Activated CD4-positive, CD25-positive, alpha-beta regulatory T cell treated with anti-CD3 and anti-CD28 coated beads, Interleukin-2, amount 50 U/mL, for 72 hours (primary cell): ENCODE data around the gene TMEM120B.
"Not testable (repeated sequence)": the region's sequence is repeated elsewhere in the genome, so short reads cannot be mapped to it uniquely, and the experiment has no call there.

Experiments
- DNase-seq: peaks from one replicate; pipeline ENCODE4 v3.0.0; 2021

Gene TMEM120B

DNA sequence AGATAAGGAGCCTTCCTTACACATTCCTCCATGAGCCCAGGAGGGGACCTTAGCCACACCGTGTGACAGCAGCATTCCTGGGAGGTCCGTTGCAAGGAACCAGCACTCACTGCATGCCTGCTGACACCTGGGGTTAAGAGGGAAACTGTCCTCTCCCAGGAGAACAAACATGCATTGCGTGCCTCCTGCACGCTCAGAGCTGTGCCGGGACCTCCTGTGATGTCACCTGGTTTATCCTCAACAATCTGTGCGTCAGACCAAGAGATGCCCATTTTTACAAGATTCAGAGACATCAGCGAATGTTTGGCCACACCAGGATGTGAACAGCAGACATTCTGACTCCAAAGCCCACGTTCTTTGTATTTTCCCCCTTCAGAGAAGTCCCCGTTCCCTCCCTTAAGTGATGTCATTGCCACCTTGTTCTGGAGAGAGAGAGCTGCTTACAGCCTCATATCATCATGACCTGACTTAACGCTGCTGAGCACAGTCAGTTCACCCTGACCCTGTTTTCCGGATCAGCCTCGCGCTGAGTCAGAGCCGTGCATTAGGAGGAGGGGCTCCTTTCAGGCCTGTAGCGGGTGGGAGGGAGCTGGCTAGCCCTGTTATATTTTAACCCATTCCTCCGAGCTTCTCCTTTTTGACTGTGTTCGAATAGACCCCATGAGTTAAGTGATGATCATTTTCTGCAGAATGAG is 36.2 kb downstream of the TMEM120B start:
- no peak for DNase-seq

DNA sequence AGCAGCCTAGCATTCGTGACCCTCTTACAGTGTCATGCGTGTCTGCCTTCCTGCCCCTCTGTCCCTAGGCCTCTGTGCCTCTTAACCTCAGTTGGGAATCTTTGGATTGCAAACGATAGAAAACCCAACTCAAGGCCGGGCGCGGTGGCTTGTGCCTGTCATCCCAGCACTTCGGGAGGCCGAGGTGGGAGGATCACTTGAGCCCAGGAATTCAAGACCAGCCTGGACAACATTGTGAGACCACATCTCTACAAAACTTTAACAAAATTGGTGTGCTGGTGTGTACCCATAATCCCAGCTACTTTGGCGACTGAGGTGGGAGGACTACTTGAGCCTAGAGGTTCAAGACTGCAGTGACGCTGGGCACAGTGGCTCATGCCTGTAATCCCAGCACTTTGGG is 36.7 kb downstream of the TMEM120B start:
- DNase-seq: no peak

DNA sequence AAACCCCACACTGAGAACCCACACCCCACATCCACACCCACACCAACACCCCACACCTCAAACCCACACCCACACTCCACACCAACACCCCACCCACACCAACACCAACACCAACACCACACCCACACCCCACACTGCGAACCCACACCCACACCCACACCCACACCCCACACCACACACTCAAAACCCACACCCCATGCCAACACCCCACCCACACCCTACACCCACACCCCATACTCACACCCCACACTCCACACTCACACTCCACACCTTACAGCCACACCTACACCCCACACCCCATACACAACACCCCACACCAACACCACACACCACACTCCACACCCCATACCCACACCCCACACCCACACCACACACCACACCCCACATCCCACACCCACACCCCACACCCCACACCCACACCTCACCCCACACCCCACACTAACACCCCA is 38.0 kb downstream of the TMEM120B start:
- DNase-seq: no peak

DNA sequence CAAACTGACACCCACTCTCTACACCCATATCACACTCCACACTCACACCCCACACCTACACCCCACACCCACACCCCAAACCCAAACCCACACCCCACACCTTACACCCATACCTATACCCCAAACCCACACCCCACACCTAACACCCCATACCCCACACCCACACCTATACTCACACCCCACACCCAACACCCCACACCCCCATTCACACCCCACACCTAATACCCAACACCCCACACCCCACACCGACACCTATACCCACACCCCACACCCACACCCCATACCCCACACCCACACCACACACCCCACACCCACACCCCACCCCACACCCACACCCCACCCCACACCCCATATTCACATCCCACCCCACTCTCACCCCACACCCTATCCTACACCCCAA is 38.5 kb downstream of the TMEM120B start:
- DNase-seq: no peak

DNA sequence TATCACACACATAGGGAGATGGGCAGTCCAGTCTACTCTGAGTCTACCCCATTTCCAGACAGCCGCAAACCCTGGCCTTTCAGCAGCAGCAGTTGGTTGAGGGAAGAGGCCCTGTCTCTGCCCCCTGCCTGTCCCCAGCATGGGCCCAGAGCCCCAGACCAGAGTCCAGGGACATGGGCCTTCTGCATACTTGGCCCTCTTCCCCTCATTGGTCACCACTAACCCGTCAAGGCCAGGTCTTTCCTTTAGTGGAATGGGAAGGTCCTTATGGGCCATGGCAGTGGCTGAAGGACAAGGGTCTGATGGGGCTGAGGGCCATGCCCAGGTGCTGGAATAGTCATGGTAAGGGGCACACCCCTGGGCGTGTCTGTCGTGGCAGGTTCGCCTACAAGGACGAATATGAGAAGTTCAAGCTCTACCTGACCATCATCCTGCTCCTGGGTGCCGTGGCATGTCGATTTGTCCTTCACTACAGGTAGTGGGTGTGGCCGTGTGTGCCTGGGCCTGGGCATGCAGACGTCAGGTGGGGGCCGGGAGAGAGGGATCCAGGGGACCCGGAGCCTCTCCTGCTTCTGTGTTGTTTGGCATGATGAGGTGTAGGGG is 39.3 kb downstream of the TMEM120B start:
- DNase-seq: no peak

DNA sequence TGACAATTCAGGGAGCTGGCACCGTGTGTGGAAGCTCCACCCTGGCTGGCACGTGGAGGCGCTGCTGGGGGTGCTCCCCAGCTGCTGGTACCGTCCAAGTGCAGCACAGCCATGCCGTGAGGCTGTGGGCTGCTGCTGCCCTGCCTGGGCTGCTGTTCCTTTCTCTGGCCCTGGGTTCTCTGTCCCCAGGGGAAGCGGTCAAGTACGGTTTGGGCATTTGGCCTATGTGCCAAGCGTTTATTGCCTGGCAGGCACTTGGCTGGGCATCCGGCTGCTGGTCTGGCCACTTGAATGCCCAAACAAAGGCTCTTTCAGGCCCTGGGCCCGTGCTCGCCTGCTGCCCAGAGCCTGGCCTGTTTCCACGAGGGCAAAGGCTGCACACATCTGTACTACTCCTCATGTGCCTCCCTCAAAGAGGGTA is 41.3 kb downstream of the TMEM120B start:
- no peak for DNase-seq

DNA sequence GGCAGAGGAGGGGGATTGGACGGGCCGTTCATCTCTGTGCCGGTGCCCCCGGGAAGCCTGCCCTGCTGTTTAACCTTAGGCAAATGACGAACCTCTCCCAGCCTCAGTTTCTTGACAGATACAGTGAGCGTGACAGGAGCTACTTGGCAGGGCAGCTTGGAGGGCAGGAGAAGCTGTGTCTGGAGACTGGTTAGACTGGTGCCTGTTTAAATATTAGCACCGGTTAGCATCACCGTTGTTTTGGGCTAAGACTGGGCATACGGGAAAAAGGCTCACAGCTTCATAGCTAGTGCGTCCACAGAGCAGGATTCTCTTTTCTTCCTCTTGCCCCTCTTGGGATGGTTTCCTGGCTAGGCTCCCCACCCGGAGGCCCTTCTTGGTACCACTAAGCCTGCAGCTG is 42.3 kb downstream of the TMEM120B start:
- DNase-seq: no peak

DNA sequence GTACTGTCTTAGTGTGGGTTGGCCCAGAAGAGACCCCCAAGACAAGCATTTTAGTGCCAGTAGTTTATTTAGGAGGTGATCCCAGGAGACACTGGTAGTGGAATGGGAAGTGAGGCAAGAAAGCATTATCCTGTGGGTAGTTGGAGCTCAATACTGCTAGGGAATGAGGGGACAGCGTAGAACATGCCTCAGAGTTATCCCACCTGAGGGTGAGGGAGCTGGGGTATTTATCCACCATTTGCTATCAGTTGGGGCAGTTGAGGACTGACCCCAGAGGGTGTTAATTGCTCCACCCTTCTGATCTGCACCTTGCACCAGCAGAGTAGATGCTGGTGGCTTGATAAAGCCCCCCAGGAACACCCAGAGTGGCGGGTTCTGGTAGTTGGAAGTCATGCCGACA is 43.0 kb downstream of the TMEM120B start:
- DNase-seq: no peak

DNA sequence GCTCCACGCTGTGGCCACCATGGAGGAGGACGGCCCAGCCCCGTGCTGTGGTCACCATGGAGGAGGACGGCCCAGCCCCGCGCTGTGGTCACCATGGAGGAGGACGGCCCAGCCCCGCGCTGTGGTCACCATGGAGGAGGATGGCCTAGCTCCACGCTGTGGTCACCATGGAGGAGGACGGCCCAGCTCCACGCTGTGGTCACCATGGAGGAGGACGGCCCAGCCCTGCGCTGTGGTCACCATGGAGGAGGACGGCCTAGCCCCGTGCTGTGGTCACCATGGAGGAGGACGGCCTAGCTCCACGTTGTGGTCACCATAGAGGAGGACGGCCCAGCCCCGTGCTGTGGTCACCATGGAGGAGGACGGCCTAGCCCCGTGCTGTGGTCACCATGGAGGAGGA is 46.0 kb downstream of the TMEM120B start:
- DNase-seq: not testable (repeated sequence)

DNA sequence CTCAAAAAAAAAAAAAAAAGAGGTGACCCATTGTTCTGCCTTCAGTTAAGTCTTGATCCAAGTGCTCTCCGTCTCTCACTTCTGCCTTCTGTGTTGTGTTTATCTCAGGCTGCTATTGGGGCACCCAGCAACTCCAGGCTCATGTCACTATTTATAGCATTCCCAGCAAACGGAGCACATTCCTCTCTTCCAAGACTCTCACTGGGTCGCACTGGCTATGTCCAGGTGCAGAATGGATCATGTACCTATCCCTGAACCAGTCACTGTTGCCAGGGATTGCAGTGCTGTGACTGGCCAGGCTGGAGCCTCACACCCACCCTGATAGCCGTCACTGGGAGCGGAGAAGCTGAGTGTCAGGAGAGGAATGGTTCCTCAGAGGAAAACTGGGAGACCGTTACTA is 49.7 kb downstream of the TMEM120B start:
- DNase-seq: no peak

DNA sequence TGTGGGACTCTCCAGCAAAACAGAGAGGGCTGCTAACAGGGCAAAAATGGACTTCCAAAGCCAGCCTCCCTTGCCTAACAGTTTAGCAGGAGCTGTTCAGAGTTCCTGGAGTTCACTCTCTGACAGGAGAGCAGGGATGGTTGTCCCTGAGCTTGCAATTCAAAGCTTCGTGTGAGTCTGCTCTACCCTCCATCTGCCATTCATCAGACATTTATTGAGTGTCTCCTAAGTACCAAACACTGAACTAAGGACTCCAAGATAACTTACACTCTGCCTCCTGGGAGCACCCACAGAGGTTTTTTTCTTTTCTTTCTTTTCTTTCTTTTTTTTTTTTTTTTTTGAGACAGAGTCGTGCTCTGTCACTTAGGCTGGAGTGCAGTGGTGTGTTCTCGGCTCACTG is 52.3 kb downstream of the TMEM120B start:
- DNase-seq: no peak

DNA sequence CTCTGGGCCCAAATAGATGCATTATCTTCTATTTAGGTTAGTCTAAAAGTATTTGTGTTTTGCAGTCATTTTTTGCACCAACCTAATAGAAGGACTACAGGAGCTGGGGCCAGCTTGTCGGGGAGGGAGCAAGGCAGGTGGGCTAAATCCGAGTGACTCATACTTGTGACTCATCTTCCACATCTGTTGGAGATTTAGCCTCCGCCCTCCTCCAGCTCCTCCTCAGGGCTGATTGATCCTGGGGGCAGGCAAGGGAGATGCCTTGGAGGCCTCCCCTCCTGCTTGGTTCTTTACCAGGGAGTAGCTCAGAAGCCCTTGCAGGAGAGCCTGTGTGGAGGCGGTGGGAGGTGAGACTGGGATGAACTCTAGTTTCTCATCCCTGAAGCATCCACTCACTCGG is 53.0 kb downstream of the TMEM120B start:
- no peak for DNase-seq

DNA sequence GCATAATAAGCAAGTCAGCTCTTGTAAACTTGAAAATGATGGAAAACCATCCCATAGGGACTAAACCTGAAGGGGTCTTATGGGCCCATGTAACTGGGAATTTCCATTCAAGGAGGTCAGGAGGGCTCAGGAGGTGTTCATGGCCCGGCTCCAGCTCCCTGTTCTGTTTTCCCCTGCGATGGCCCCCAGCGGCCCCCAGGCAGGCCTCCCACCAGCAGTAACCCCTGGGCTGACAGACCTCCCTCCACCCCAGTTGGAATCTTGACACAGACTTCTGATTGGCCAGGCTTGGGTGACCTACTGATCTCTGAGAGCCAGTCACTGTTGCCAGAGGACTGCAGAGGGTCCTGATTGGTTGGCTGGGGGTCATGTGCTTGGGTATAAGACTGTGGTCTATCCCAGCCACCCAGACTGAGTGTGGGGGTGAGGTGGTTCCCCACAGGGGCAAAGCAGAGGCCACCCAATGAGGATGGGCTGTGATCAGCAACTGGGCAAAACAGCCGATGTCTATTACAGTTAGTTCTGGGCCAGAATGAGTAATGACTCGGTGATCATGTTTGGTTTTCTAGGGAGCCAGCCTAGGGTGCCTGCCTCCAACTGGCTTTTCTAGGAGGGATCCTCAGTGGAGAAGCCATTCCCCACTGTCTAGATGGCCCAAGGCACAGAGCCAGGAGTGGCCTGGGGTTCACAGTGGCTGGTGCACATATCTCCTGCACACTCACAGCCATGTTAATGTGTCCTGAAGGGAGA is 53.9 kb downstream of the TMEM120B start:
- no peak for DNase-seq

DNA sequence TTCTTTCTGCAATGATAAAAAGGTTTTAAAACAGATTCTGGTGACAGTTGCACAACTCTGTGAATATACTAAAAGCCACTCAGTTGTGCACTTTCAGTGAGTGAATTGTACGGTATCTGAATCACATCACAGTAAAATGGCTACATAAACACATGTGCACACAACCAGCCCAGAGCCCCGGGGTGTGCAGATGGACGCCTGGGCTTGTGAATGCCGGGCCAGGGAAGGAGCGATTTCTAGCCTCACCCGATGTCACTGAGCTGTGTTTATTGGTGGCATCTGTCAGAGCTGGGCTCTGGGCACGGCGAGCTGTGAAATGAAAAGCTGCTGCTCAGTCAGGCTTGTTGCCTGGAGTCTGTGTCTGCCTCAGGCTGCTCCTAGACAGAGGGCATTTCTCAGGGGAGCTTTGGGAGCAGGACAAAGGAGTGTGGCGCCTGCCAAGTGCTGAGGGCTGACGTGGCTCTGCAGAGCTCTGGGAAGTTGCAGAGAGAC is 55.0 kb downstream of the TMEM120B start:
- no peak for DNase-seq

DNA sequence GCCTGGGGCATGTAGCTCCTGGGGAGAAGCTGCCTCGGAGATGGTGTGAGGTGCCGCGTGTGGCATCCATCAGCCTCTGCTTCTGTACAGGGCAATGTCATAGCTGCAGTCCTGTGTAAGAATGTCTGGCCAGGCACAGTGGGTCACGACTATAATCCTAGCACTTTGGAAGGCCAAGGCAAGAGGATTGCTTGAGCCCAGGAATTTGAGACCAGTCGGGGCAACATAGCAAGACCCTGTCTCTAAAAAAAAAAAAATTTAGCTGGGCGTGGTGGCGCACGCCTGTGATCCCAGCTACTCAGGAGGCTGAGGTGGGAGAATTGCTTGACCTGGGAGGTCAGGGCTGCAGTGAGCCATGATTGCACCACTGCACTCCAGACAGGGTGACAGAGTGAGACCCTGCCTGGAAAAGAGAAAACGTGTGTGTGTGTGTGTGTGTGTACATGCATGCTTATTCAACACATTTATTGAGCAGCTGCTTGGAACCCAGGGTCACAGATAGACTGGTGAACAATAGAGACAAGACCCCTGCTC is 56.8 kb downstream of the TMEM120B start:
- no peak for DNase-seq

DNA sequence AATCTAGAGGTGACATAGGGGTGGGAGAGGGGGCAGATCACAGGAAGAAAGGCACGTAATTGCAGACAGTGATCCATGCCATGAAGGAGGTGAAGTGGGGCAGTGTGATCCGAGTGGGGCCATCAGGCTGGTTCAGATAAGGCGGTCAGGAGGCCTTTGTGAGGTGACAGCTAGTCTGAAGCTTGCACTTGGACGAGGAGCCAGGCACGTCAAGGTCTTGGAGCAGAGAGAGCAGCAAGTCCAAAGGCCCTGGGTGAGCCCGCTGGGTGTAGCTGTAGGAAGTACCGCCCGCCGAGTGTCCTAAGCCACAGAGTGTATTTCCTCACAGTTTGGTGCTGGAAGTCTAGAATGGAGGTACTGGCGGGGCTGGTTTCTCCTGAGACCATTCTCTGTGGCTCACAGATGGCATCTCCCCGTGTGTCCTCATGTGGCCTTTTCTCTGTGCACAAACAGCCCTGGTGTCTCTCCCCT is 57.3 kb downstream of the TMEM120B start:
- DNase-seq: no peak

DNA sequence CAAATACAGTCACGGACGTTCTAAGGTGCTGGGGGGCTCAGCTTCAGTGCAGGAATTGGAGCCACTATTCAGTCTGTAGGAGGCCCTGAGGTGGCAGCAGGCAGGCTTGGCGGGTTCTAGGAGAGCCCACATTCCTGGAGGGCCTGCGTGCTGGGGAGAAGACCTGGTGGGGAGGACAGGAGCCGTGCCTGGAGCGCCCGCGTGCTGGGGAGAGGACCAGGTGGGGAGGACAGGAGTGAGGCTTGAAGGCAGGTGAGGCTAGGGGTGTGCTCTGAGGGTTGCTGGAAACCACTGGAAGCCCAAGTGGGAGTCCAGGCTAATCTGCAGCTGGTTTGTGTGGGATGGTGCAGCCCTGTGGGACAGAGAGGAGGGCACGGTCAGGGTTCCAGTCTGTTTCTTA is 57.8 kb downstream of the TMEM120B start:
- DNase-seq: no peak

DNA sequence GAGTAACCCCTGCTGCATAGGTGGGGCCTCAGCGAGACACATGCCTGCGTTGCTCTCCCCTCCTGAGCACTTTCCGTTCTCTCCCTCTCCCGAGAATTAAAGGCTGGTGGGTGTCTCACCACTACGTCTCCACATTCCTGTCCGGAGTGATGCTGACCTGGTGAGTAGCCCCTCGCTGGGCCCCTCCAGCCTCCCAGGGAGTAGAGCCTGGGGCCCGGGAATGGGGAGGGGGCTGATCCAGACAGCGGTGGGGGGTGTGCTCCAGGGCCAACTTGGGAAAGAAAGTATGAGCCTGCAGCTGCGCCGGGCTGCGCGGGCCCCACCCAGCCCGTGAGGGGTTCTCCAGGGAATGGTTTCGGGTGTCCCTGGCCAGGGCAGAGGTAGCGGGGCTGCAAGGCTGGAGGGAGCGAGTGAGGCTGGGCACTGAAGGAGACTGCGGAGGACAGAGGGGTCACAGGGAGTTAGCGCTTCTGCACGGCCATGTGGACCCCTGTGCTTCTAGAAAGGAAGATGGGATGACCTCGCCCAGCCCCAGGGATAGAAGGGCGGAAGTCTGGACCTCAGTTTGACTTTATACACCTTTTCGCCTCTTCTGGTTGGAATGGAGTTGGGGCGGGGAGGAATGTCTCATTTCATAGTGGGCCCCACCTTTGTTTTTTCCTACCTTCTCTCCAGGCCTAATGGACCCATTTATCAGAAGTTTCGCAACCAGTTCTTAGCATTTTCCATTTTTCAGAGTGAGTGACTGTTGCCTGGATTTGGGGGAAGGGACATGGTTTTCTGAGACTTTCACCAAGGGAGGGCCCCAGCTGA is 58.5 kb downstream of the TMEM120B start:
- DNase-seq: no peak

DNA sequence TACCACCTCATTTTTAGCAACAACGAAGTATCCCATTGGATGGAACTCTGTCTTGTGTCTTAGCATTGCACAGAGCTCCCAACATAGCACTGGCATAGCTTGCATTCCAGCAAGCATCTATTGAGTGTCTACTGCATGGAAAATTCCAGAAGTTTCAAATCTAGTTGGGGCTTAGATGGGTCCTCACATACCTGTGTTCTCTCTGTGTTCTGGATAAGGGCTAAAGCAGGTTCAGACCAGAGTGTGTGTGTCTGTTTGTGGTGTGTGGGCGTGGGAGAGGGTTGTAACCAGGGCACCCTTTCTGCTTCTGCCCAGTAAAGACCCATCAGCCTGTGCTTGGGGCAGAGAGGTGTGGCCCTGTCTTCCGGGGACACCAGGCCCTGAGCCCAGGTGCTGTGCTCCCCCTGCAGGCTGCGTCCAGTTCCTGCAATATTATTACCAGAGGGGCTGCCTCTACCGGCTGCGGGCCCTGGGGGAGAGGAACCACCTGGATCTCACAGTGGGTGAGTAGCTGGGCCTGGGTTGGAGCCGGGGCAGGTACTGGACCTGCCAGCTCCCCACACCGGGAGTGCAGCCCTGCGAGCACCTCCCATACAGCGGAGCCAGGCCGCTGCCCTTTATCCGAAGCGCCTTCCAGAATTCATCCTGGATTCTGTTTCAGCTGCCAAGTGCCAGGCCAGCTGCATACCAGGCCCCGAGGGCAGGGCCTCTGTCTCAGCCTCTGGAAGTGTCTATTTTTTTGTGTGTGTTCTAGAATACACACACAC is 60.6 kb downstream of the TMEM120B start:
- DNase-seq: peak; percentile 78

DNA sequence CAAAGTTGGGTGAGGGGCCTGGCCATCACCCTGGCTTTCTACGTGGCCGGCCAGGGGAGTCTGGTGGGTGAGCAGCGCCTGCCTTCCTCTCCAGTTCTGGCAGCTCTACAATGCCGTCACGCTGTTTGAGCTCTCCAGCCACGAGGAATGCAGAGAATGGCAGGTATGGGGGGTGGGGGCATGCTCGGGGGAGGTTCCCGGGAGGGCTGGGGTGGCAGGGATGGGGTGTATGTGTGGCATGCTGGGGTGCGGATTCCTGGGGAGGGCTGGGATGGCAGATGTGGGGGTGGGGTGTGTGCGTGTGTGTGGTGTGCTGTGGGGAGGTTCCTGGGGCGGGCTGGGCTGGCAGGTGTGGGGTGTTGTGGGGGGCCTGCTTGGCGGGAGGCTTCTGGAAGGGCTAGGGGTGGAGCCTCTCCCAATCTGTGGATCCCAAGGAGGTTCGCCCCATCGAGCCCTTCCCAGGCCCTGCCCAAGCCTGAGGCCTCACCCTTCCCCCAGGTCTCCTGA is 62.5 kb downstream of the TMEM120B start:
- no peak for DNase-seq

DNA sequence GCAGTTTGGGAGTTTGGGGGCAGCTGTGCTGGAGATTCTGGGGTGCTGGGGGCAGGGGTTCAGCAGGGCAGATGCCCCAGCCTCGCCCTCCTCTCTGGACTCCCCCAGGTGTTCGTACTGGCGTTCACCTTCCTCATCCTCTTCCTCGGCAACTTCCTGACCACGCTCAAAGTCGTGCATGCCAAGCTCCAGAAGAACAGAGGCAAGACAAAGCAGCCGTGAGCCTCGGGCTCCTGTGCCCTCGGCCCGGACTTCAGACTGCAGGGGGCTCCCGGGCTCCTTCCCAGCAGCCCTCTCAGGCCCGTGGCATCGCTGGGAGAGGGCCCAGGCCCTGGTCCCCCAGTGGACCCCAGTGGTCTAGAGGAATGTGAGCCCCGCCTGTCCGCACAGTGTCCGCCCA is 62.9 kb downstream of the TMEM120B start:
- no peak for DNase-seq
